GM21423 (cell line): ENCODE results near the gene SLC28A3.

ENCODE experiments used
- ATAC-seq: cut with Tn5 transposase; IDR thresholded peaks from one replicate; pipeline ENCODE4 v1.9.1; 2021; ENCODE audit warnings: mild to moderate bottlenecking, moderate library complexity; ENCODE audit not compliant: unreplicated experiment

The SLC28A3 gene

DNA sequence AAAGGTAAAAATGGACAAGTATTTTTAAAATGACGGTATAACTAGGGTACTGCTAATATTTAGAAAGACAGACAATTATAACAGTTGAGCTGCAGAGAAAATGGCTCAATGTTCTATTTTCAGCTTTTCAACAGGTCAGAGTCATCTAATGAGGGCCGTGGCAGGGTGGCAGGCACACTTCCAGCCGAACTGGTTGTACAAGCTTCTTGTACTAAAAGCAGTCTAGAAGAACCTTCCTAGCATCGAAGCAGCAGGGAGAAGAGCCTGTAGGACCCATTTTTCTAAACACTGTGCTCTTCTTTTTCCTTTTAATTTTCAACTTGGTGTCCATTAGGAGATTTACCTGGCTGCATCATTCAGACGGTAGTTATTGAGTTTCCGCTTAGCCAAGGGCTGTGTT is 85.6 kb downstream of the SLC28A3 start:
- no peak for ATAC-seq

- no peak for ATAC-seq
These were observed 88.6 kb downstream of the SLC28A3 start for GRCh38 chr9:84251921-84252320.

DNA sequence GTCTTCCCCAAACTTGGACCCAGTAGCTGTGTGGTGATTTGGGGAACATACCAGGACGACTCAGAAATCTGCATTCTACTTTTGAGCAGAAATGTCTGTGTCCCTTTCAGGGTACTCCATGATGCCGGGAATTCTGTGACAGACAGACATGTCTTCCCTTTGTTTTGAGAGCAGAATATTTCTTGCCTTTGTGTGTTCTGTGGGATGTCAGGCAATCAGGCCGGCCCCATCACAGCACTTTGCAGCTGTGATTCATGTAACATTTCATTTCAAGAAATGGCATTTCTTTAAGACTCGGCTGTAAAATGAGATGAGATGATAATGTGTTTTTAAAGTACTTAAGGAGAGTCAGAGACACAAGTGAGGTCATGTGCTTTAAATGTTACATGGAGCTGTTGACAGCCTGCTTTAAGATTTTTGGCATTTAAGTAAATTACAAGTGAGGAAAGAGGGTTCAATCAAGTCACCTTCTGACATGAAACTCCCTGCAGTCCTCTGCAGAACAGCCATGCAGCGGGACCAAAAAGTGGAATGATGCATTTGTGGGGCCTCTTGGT is 98.7 kb downstream of the SLC28A3 start:
- no peak for ATAC-seq

DNA sequence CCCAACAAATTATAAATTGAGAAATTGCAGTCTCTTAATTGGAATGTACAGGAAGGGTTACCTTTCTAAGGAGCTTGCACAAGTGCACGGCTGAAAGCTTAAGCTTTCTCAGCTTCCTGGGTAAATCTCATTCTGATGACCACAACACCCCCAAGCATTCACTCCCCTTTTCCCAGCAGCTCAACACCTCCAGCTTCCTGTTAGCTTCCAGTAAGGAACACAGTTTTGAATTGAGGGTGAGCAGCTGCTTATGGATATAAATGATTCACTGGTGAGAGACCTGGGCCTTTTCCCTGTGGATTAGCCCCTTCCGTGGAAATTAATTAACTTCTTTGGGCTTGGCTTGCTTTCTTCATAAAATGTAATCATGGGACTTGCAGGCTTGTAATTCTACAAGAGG is 101.2 kb downstream of the SLC28A3 start:
- no peak for ATAC-seq

DNA sequence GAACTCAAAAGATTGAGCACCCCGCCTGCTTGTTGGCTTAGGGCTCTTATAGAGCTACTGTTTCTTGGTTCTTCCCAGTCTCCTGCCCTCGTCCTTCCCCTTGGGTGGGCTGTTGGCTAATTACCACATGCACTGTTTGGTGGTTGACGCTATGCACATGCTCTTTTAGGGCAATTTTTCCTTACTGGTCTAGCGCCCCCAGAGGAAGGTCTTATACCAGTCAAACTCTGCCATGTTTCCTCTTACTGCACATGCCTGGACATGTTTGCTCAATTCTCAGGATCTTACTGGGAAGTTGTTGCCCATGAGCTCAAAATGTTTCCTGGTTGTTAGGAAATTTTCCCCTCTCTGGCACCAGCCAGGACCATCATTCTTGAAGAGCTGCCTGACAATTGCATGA is 101.9 kb downstream of the SLC28A3 start:
- no peak for ATAC-seq

DNA sequence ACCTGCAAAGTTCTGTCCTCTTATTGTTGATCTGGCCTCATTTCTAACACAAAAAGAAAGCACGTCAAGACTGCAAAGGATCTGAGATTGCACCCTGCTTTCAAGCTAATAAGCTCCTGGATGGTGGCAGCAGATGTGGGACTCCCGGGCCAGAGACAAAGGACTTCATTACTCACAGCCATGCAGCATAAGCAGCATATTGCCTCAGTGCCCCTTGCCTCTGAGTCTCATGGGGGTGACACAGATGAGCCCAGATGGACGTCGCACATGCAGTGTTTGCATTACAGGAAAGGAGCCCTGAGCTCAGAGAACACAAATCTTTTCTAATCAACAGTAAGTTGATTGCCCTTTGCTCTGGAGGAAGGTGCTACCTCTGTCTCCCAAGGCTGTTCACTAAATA is 105.0 kb downstream of the SLC28A3 start:
- no peak for ATAC-seq

GRCh38 chr9:84230355-84231145 is 110.0 kb downstream of the SLC28A3 start:
- no peak for ATAC-seq

DNA sequence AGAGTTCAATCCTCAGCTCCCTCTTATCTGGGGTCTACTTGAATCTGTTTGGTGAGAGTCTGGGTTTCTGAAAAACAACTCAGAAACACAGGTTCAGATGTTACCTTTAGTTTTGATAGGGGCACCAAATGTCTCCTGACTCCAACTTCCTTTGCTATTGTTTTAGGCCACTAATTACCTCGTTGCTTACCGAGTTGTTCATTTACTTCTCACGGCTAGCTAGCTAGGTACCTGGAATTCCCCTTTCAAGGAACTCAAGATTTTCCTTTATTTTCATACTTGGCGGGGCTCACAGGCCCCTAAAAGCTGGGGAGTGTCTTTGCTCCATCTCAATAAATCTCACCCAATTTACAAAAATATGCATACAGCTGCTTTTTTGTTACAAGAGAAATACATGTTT is 111.4 kb downstream of the SLC28A3 start:
- no peak for ATAC-seq

GRCh38 chr9:84228130-84228720 is 112.3 kb downstream of the SLC28A3 start:
- no peak for ATAC-seq

- ATAC-seq, result no peak
These were observed 114.4 kb downstream of the SLC28A3 start for GRCh38 chr9:84226126-84226525.
